ENCODE measurements around the gene PON2. TPM values are rescaled to one million over a fixed set of nuclear protein-coding genes. Genes with fewer than 3 reads are reported as not detected.

The PON2 gene
- total and polyA plus RNA-seq, 2 of the 13 experiments (the other 11 are each of a cell fraction or from before 2014, with no cell fraction given), result 202 to 217 TPM

GRCh38 chr7:95434557-95435421 lies at the start of gene PON2 (continued):
- TF ChIP-seq NKX3-1 (CRISPR knock-in tag; IDR thresholded peaks at IDR 0.05), result peak; percentile 69; the same call in 1 of the 2 replicates
- TF ChIP-seq ZNF136 (CRISPR knock-in tag; IDR thresholded peaks at IDR 0.05; ENCODE audit: low read depth), result no peak
- no peak for TF ChIP-seq FUBP1 (CRISPR knock-in tag; IDR thresholded peaks at IDR 0.05; ENCODE audit: borderline replicate concordance)
- TF ChIP-seq SUZ12 (IDR thresholded peaks at IDR 0.05; ENCODE audit: low read depth, low read length), result no peak
- TF ChIP-seq IKZF4 (CRISPR knock-in tag; IDR thresholded peaks at IDR 0.05; ENCODE audit: borderline replicate concordance, low read depth, not compliant biosample characterization), result peak; percentile 71
- TF ChIP-seq ZFP82 (CRISPR knock-in tag; IDR thresholded peaks at IDR 0.05; ENCODE audit: borderline replicate concordance), result 0 out of 2 replicates have a peak, but pooled peaks have one; percentile 46
- TF ChIP-seq, protein P1, sequence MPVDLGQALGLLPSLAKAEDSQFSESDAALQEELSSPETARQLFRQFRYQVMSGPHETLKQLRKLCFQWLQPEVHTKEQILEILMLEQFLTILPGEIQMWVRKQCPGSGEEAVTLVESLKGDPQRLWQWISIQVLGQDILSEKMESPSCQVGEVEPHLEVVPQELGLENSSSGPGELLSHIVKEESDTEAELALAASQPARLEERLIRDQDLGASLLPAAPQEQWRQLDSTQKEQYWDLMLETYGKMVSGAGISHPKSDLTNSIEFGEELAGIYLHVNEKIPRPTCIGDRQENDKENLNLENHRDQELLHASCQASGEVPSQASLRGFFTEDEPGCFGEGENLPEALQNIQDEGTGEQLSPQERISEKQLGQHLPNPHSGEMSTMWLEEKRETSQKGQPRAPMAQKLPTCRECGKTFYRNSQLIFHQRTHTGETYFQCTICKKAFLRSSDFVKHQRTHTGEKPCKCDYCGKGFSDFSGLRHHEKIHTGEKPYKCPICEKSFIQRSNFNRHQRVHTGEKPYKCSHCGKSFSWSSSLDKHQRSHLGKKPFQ (CRISPR knock-in tag; IDR thresholded peaks at IDR 0.05; ENCODE audit: insufficient replicate concordance), result peak; percentile 53
- peak; percentile 94 for TF ChIP-seq PHF8 (CRISPR knock-in tag; IDR thresholded peaks at IDR 0.05)
- no peak for TF ChIP-seq RORA (CRISPR knock-in tag; IDR thresholded peaks at IDR 0.05)
- TF ChIP-seq ZFX (CRISPR knock-in tag; IDR thresholded peaks at IDR 0.05; ENCODE audit: low read depth), result peak; percentile 97
- TF ChIP-seq NPAS2 (CRISPR knock-in tag; IDR thresholded peaks at IDR 0.05; ENCODE audit: borderline replicate concordance), result no peak
- TF ChIP-seq TSC22D2 (CRISPR knock-in tag; IDR thresholded peaks at IDR 0.05; ENCODE audit: borderline replicate concordance), result no peak
- TF ChIP-seq, protein P2, sequence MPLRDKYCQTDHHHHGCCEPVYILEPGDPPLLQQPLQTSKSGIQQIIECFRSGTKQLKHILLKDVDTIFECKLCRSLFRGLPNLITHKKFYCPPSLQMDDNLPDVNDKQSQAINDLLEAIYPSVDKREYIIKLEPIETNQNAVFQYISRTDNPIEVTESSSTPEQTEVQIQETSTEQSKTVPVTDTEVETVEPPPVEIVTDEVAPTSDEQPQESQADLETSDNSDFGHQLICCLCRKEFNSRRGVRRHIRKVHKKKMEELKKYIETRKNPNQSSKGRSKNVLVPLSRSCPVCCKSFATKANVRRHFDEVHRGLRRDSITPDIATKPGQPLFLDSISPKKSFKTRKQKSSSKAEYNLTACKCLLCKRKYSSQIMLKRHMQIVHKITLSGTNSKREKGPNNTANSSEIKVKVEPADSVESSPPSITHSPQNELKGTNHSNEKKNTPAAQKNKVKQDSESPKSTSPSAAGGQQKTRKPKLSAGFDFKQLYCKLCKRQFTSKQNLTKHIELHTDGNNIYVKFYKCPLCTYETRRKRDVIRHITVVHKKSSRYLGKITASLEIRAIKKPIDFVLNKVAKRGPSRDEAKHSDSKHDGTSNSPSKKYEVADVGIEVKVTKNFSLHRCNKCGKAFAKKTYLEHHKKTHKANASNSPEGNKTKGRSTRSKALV (CRISPR knock-in tag; IDR thresholded peaks at IDR 0.05), result no peak; the same call in 1 of the 2 replicates
- 0 out of 2 replicates have a peak, but pooled peaks have one; percentile 76 for TF ChIP-seq ZNF513 (CRISPR knock-in tag; conservative IDR thresholded peaks at IDR 0.05)
- peak; percentile 67 for TF ChIP-seq FOXA3 (CRISPR knock-in tag; IDR thresholded peaks at IDR 0.05)
- TF ChIP-seq, protein P3, sequence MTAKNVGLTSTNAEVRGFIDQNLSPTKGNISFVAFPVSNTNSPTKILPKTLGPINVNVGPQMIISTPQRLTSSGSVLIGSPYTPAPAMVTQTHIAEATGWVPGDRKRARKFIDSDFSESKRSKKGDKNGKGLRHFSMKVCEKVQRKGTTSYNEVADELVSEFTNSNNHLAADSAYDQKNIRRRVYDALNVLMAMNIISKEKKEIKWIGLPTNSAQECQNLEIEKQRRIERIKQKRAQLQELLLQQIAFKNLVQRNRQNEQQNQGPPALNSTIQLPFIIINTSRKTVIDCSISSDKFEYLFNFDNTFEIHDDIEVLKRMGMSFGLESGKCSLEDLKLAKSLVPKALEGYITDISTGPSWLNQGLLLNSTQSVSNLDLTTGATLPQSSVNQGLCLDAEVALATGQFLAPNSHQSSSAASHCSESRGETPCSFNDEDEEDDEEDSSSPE (CRISPR knock-in tag; IDR thresholded peaks at IDR 0.05), result peak; percentile 67; the same call in 1 of the 2 replicates
- TF ChIP-seq PTBP1 (IDR thresholded peaks at IDR 0.05; ENCODE audit: low read depth, low read length, poor library complexity, severe bottlenecking), result no peak
- no peak for TF ChIP-seq ATRX (CRISPR knock-in tag; IDR thresholded peaks at IDR 0.05; ENCODE audit: borderline replicate concordance)
- TF ChIP-seq TEAD3 (CRISPR knock-in tag; optimal IDR thresholded peaks at IDR 0.05; ENCODE audit: borderline replicate concordance), result peak; percentile 51
- no peak for TF ChIP-seq ZNF496 (CRISPR knock-in tag; IDR thresholded peaks at IDR 0.05; ENCODE audit: insufficient replicate concordance)

All from HepG2 (cell line).